ENCODE data around the gene ZNRF3. TPM values are rescaled to one million over a fixed set of nuclear protein-coding genes. Genes with fewer than 3 reads are reported as not detected.

Gene ZNRF3
- total RNA-seq, 1 donor from 2014 or later: 6.9 TPM

DNA sequence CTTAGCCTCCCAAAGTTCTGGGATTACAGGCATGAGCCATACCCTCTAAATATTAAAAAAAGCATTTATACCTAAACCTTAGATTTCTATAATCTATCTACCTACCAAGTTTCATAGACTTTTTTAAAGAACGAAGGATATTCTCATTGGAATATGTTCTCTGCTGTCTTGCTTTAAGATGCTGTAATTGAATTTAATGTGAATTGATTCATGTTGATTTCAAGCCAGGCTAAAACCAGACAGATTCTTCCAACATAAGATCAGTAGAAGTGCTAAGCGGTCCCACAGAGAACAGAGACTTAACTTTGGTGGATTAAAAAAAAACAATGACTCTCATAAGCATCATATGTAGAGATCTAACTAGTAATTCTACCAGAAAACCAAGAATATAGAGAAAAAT lies 203.6 kb downstream of the ZNRF3 start:
- intact Hi-C loops (cut with micrococcal nuclease): no loop called here
- ATAC-seq (no peak), DNase-seq (no peak)

GRCh38 chr22:29088809-29089208 lies 205.4 kb downstream of the ZNRF3 start:
- intact Hi-C loops (cut with micrococcal nuclease): no loop called here
- ATAC-seq: no peak
- DNase-seq: no peak

DNA sequence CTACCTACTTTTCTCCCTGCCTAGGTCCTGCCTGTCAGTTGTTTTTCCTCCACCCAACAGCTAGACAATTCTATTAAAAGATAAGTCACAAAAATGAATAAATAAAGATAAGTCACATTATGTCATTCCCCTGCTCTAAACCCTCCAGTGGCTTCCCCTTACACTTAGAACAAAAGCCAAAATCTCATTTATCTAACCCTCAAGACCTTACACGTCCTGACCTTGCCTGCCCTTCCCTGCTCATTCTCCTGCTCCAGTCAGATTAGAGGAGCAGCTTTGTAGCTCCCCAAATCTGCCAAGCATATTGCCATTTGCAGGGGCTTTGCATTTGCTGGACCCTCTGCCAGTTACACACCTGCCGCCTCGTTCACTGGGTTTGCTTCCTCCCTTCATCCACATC lies 206.1 kb downstream of the ZNRF3 start:
- intact Hi-C loops (cut with micrococcal nuclease): no loop called here
- no peak for DNase-seq
- no peak for ATAC-seq

DNA sequence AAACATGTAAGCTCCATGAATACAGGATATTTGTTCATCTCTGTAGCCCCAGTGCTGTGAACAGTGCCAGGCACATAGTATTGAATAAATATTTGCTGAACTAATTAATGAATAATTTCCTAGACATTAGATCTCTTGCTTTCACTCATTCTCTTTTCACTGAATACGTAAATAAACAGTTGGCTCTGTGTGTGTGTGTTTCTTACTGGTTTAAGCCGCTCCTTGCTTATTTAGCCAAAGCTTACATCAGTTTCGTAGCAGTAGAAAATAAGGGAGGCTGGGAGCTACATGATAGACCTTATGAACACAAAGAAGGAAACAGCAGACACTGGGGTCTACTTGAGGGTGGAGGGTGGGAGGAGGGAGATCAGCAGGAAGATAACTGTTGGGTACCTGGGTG lies 206.7 kb downstream of the ZNRF3 start:
- intact Hi-C loops (cut with micrococcal nuclease): no loop called here
- no peak for ATAC-seq
- no peak for DNase-seq

DNA sequence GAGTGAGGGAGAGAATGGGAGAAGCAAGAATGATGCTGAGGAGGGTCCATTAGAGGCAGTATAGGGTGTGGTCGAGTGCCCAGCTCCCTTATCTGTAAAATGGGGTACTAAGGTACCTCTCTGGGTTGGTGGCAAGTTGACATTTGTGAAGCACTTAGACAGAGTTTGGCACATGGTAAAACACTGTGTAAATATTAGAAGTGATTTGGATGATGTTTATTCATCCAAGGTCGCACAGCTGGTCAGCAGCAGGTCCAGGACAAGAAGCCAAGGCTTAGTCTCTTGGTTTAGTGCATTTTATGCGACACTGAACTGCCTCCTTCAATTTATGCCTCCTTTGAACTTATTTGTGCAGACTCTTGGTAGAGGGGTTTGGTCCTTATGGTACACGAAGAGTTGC lies 208.9 kb downstream of the ZNRF3 start:
- ATAC-seq (no peak), DNase-seq (no peak)
- intact Hi-C loops (cut with micrococcal nuclease): no loop called here

DNA sequence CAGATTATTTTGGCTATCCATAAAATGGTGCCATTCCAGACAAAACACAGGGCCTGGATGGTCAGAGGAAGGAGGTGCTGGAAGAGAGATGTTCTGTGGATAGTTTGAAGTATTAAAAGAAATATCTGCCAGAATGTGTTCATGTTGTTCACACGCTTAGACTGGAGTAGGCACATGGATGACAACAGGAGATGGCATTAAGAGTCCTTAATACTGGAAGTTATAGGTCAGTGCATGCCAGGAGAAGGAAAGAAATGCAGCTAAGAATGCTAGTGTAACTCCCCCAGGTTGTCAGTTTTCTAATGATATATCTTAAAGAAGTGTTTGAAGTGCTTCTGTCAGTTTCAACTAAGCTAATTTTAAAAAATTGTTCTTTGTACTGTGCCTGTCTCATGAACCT lies 209.7 kb downstream of the ZNRF3 start:
- DNase-seq (no peak), ATAC-seq (no peak)
- intact Hi-C loops (cut with micrococcal nuclease): no loop called here

DNA sequence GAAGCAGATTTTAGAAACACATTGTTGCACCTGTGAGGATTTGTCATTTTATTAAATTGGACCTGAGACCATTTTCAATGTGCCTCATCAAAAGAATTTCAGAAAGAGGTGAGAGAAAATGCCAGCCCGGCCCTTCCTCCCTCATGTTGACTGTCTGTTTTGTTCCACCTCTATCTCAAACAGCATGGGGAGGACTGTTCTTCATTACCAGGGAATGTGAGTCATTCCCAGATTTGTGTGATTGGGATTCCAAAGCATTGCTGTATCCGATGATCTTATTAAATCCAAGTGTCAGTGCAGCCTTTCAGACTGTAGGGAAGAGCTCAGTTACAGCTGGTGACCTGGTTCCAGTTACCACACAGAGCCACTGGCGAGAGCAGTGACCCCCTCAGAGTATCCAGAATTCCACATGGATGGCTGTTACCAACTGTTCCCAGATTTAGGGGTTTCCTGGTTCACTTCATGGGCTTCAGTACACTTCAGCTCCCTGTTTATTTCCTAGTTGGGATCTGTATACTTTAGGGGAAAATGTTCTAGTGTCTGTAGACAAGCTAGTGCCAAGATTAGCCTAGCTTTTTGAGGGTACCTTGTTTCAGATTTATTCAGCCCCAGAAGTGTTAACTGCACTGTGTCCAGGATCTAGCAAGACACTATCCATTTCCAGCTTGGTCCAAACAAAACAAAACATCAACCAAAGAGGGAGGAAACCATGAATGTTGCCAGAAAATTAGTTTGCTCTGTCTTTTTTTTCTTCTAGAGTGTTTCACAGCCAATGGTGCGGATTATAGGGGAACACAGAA lies 210.3 kb downstream of the ZNRF3 start:
- ATAC-seq (peak; percentile 73), DNase-seq (no peak)
- intact Hi-C loops (cut with micrococcal nuclease): no loop called here

DNA sequence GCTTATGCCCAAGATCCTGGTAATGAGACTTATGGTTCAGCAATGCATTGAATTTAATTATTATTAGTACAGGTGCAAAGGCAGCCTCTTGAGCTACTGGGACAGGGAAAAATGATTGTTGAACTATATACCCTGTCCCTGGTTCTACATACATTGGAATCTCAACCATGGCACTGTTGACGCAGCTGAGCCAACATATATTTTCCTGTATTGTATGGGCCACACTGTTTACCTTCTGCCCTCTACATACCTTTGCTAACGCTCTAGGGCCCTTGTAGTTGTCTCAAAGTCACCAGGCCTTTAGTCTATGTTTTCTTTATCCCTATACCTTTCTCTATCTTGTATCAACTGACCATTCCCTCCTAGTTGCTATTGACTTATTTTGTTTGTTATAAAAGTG lies 212.1 kb downstream of the ZNRF3 start:
- ATAC-seq: no peak
- intact Hi-C loops (cut with micrococcal nuclease): no loop called here
- no peak for DNase-seq

DNA sequence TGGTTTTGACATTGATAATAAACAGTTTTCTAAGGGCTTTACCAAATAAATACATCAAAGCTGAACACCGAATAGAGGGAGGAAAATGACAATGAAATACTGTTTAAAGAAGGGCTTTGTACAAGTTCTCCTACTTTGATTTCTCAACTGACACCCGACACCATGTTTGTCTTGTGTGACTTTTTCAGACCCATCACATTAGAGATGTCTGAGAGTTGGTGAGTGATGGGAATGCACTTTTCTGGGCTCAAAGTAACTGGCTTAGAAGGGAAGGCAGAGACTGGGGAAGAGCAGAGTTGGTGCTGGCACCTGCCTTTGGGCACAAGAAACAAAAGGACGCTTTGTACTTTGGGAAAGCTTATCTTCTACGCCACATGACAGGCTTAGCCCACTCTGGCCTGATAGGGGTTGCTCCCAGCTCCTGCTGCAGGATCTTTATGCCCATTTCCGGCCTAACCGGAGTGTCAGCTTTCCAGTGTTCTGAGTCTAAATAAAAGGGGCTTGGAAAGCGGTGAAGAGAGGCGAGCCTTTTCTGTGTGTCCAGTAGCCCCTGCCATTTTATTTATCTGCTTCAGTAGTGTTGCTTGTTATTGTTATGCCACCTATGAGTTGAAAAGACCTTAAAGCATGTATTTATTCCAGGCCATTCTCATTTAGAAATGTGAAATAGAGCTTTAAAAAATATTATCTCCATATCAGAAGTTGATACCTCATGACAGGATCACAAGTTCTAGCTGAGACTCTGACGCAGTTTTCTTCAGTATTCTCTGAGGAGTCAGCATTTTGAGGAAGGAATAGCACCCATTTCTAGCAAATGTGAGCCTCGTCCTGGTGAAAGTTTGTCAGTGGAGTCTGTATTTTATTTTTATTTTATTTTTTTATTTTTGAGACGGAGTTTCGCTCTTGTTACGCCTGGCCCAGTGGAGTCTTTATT lies 213.6 kb downstream of the ZNRF3 start:
- DNase-seq (peak; percentile 57), ATAC-seq (peak; percentile 81)
- intact Hi-C loops (cut with micrococcal nuclease): no loop called here

DNA sequence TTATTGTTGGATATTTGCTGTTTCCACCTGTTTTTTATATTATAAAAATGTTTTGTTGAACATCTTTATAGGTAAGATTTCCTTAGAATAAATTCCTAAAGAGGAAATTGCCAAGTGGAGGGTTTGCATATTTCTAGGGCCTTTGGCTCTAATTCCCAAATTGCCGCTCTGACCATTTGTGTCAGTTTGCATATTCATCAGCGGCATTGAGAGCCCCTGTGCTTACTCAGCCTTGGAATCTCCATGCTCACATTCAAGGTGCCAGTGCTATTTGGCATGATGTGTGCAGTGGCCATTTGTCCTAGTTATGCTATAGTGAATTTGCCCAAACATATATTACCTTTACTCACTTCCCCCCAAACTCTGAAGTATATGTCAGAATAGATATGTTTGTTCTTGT lies 214.9 kb downstream of the ZNRF3 start:
- DNase-seq: no peak
- intact Hi-C loops (cut with micrococcal nuclease): no loop called here
- ATAC-seq: no peak

- intact Hi-C loops (cut with micrococcal nuclease): no loop called here
- DNase-seq (no peak), ATAC-seq (no peak)
These were observed 218.9 kb downstream of the ZNRF3 start for GRCh38 chr22:29102300-29102699.

- DNase-seq (no peak), ATAC-seq (no peak)
- intact Hi-C loops (cut with micrococcal nuclease): no loop called here
These were observed 219.7 kb downstream of the ZNRF3 start for GRCh38 chr22:29103121-29103520.

GRCh38 chr22:29105468-29105867 lies 222.1 kb downstream of the ZNRF3 start:
- no peak for ATAC-seq
- DNase-seq: no peak
- intact Hi-C loops (cut with micrococcal nuclease): no loop called here

GRCh38 chr22:29106839-29107238 lies 223.5 kb downstream of the ZNRF3 start:
- no peak for DNase-seq
- peak; percentile 25 for ATAC-seq
- intact Hi-C loops (cut with micrococcal nuclease): no loop called here

Other genes with a start within 250 kb of the ZNRF3 start
- 17.0 TPM for gene TTC28, start 203.7 kb upstream of the ZNRF3 start, total RNA-seq
- gene CHEK2, start 141.8 kb upstream of the ZNRF3 start, total RNA-seq: 1.3 TPM
- 11.1 TPM for gene HSCB, start 141.5 kb upstream of the ZNRF3 start, total RNA-seq
- 13.2 TPM for gene CCDC117, start 110.9 kb upstream of the ZNRF3 start, total RNA-seq
- gene XBP1, start 83.0 kb upstream of the ZNRF3 start, total RNA-seq: 73.7 TPM
- not detected for gene C22orf31, start 178.3 kb downstream of the ZNRF3 start, total RNA-seq
- gene KREMEN1, start 189.5 kb downstream of the ZNRF3 start, total RNA-seq: 68.2 TPM

Data from left ventricle myocardium superior (tissue), 1 donor.